ENCODE data around the gene EPB41. TPM values are rescaled to one million over a fixed set of nuclear protein-coding genes. Genes with fewer than 3 reads are reported as not detected.

EPB41 gene
- total and polyA plus RNA-seq, 2 of the 8 experiments (the other 6 are each of a cell fraction or from before 2014, with no cell fraction given) = 36.7 to 109 TPM

GRCh38 chr1:29032841-29033240 lies 118.5 kb downstream of the EPB41 start:
- no peak overlapping the region for H2BK20ac ChIP-seq (ENCODE audit: low read length)
- H2AFZ ChIP-seq (ENCODE audit: low read length) = no peak overlapping the region
- no peaks in the 10 kb centered on the region for H3K9me3 ChIP-seq (ENCODE audit: insufficient read depth in 2 of 2, low read depth in 1 of 2, low read length in 1 of 2)
- H3K14ac ChIP-seq (ENCODE audit: insufficient read length) = no peak overlapping the region
- no peaks in the 10 kb centered on the region; a peak in 1 of 7 replicates for H3K4me1 ChIP-seq (replicated peaks in 1 of 4; ENCODE audit: control insufficient read depth in 3 of 4, insufficient read depth in 4 of 4, low read length in 3 of 4)
- no peaks in the 10 kb centered on the region for H3K27me3 ChIP-seq (replicated peaks in 1 of 4; ENCODE audit: control insufficient read depth in 3 of 4, extremely low read depth in 1 of 4, insufficient read depth in 3 of 4, low read length in 3 of 4)
- H4K91ac ChIP-seq (replicated peaks; ENCODE audit: insufficient read length, low read length) = no peak overlapping the region
- H2BK120ac ChIP-seq (replicated peaks; ENCODE audit: low read depth, low read length) = no peak overlapping the region
- H3K4ac ChIP-seq (replicated peaks; ENCODE audit: insufficient read length, low read depth, low read length) = no peak overlapping the region
- no peak overlapping the region for H4K8ac ChIP-seq (ENCODE audit: extremely low read depth, insufficient read depth, low read length)
- ChIA-PET POLR2A (ENCODE audit: partially characterized antibody) (interaction anchor here (2.5 kb wide), 1 partner anchor 148 kb away, joined by 8 read pairs; no protein-coding TSS in a partner anchor), CTCF (ENCODE audit: partially characterized antibody) (interaction anchor here (0.7 to 10.8 kb wide), 23 partner anchors 9 to 236 kb away, joined by 3 to 207 read pairs (median 4); partner anchors contain the start of gene EPB41)
- no peak overlapping the region for H3K18ac ChIP-seq (ENCODE audit: extremely low read depth, low read length)
- no peak overlapping the region for H3K27ac ChIP-seq (ENCODE audit: low read depth, low read length)
- H2BK15ac ChIP-seq (ENCODE audit: low read length) = no peak overlapping the region
- WGBS, 2 experiments (ENCODE audit: extremely low coverage in 1 of 2, insufficient coverage in 1 of 2, insufficient read length in 1 of 2, insufficient replicate concordance in 2 of 2, low coverage in 1 of 2, low lambda C conversion rate in 2 of 2, missing lambda C conversion rate in 1 of 2) = 94% methylated on average over 4 of the region's 4 CpGs; no CpG with 5 or more reads in 1 of the 2 experiments
- H2BK12ac ChIP-seq (ENCODE audit: low read depth, low read length) = no peak overlapping the region
- peaks cover 0 to 2% of the 10 kb centered on the region in 2 experiments for H4K20me1 ChIP-seq (replicated peaks in 1 of 2; ENCODE audit: control insufficient read depth in 1 of 2, insufficient read depth in 2 of 2, low read length in 2 of 2)
- H3K56ac ChIP-seq (replicated peaks; ENCODE audit: insufficient read length, low read depth, low read length) = no peak overlapping the region
- peaks cover 0 to 12% (median 0%) of the 10 kb centered on the region in 4 experiments; a peak in 2 of 8 replicates for H3K36me3 ChIP-seq (ENCODE audit: control insufficient read depth in 2 of 4, insufficient read depth in 4 of 4, low read length in 3 of 4)
- H3K23me2 ChIP-seq (ENCODE audit: low read depth, low read length) = no peaks in the 10 kb centered on the region
- no peak overlapping the region for H3K4me2 ChIP-seq (ENCODE audit: insufficient read depth in 1 of 2, low read depth in 2 of 2, low read length in 2 of 2)
- DNase-seq (ENCODE audit: low read depth in 1 of 2, low spot score in 2 of 2) (no peak), FAIRE-seq (no peak)
- no peak overlapping the region for H2AK5ac ChIP-seq (ENCODE audit: low read depth, low read length)
- no peak overlapping the region for H4K5ac ChIP-seq (ENCODE audit: insufficient read length, low read depth, low read length)
- no peaks in the 10 kb centered on the region for H3K79me2 ChIP-seq (ENCODE audit: control insufficient read depth in 1 of 2, insufficient read depth in 2 of 2, low read length in 2 of 2)
- no peak overlapping the region for H3K9ac ChIP-seq (replicated peaks in 1 of 4; ENCODE audit: extremely low read depth in 1 of 4, low read depth in 3 of 4, low read length in 3 of 4)
- H3K79me1 ChIP-seq (ENCODE audit: low read depth, low read length) = no peaks in the 10 kb centered on the region
- no peak for TF ChIP-seq POLR2A (IDR thresholded peaks at IDR 0.05; ENCODE audit: control extremely low read depth in 1 of 2, low read depth in 2 of 2, low read length in 2 of 2)
- no peak overlapping the region for H2BK5ac ChIP-seq (ENCODE audit: low read depth, low read length)
- H3K4me3 ChIP-seq (ENCODE audit: extremely low read depth in 1 of 4, insufficient read depth in 2 of 4, low read depth in 3 of 4, low read length in 4 of 4) = no peak overlapping the region
- H3K23ac ChIP-seq (ENCODE audit: insufficient read length) = no peak overlapping the region
